Gastroesophageal sphincter (tissue), 3 donors: ENCODE measurements around the gene HMG20A.

Experiments used
- POLR2A ChIP-seq, 2 donors: fragments of 450-650 bp; IDR thresholded peaks; one replicate each; pipeline ENCODE4 v1.6.1; 2017; ENCODE audit warnings: antibody characterized with exemption in 2 of 2, mild to moderate bottlenecking in 2 of 2, moderate library complexity in 1 of 2
- TF ChIP-seq, protein P1 (sequence below), 4 experiments: fragments of 200-600 bp in 2 of 4; fragments of 450-650 bp in 2 of 4; sonication (generic) in 1 of 4; IDR thresholded peaks; one replicate each; pipeline ENCODE4 v1.5.1; 2017 to 2019; ENCODE audit warnings: antibody characterized with exemption in 4 of 4, mild to moderate bottlenecking in 2 of 4, moderate library complexity in 2 of 4

DNA sequence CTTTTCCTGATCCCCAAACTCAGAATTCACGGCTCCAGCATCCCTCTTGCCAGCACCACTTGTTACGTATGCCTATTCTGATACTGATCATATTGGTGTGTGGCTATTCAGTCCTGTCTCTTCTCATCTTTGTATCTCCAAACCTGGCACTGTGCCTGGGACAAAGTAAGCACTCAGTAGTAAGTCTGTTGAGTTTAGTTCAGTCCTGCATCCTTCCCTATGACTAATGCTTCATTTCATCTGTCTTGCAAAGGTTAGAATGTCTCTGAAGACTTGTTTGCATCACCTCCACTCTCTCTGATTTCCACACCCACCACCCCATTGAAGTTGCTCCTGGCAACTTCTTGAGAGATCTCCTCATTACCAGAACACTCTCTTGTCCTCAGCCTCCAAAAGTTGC is 80.3 kb downstream of the HMG20A start:
- TF ChIP-seq, protein P1, sequence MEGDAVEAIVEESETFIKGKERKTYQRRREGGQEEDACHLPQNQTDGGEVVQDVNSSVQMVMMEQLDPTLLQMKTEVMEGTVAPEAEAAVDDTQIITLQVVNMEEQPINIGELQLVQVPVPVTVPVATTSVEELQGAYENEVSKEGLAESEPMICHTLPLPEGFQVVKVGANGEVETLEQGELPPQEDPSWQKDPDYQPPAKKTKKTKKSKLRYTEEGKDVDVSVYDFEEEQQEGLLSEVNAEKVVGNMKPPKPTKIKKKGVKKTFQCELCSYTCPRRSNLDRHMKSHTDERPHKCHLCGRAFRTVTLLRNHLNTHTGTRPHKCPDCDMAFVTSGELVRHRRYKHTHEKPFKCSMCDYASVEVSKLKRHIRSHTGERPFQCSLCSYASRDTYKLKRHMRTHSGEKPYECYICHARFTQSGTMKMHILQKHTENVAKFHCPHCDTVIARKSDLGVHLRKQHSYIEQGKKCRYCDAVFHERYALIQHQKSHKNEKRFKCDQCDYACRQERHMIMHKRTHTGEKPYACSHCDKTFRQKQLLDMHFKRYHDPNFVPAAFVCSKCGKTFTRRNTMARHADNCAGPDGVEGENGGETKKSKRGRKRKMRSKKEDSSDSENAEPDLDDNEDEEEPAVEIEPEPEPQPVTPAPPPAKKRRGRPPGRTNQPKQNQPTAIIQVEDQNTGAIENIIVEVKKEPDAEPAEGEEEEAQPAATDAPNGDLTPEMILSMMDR (IDR thresholded peaks at IDR 0.05): no peak
- TF ChIP-seq POLR2A (IDR thresholded peaks at IDR 0.05): no peak
